A673 (cell line): ENCODE data around the gene USP3. TPM values are rescaled to one million over a fixed set of nuclear protein-coding genes. Genes with fewer than 3 reads are reported as not detected.

Experiments
- BruUV-seq: library from RNA; stranded (reverse); fragments of 400-500 nt; replicated peaks from 2 replicates; lab custom pipeline; 2021; lab: Mats Ljungman, UMichigan
- CTCF ChIA-PET: fragments of 300-600 bp; sonication (Branson Sonifier 250); formaldehyde crosslinking; loops from one replicate; lab custom pipeline; 2022; ENCODE audit warnings: antibody characterized with exemption; lab: Charles Lee
- POLR2A ChIA-PET: fragments of 300-600 bp; sonication (Branson Sonifier 250); formaldehyde crosslinking; loops from one replicate; lab custom pipeline; 2022; ENCODE audit warnings: antibody characterized with exemption; ENCODE audit not compliant: low non-redundant PET; lab: Charles Lee
- DNase-seq: peaks from one replicate; pipeline ENCODE4 v3.0.0-alpha.2; 2015; ENCODE audit warnings: low spot score
- H3K27ac ChIP-seq: fragments of 200-600 bp; sonication (generic); 2 replicates; pipeline ENCODE4 v1.5.1; 2016; ENCODE audit warnings: mixed run types, low read depth, mild to moderate bottlenecking, mixed read lengths, antibody characterized with exemption, low read length; ENCODE audit not compliant: poor library complexity, severe bottlenecking
- H3K27me3 ChIP-seq: fragments of 200-600 bp; sonication (generic); replicated peaks from 2 replicates; pipeline ENCODE4 v1.6.1; 2017; ENCODE audit warnings: mixed run types, low read depth, mild to moderate bottlenecking, mixed read lengths, antibody characterized with exemption, low read length; ENCODE audit not compliant: insufficient read depth, poor library complexity
- H3K36me3 ChIP-seq: fragments of 200-600 bp; sonication (generic); 2 replicates; pipeline ENCODE4 v1.6.1; 2016; ENCODE audit warnings: mixed run types, mild to moderate bottlenecking, mixed read lengths, antibody characterized with exemption, low read length; ENCODE audit not compliant: insufficient read depth, poor library complexity, severe bottlenecking
- H3K4me1 ChIP-seq: fragments of 200-600 bp; sonication (generic); 2 replicates; pipeline ENCODE4 v1.6.1; 2017; ENCODE audit warnings: mixed run types, mild to moderate bottlenecking, mixed read lengths, antibody characterized with exemption, low read length; ENCODE audit not compliant: insufficient read depth, poor library complexity, severe bottlenecking
- H3K4me3 ChIP-seq: fragments of 200-600 bp; sonication (generic); 2 replicates; pipeline ENCODE4 v1.5.1; 2016; ENCODE audit warnings: low read depth, mixed run types, mild to moderate bottlenecking, mixed read lengths, low read length; ENCODE audit not compliant: poor library complexity, severe bottlenecking
- H3K9me3 ChIP-seq: fragments of 200-600 bp; sonication (generic); 2 replicates; pipeline ENCODE4 v1.6.1; 2016; ENCODE audit warnings: mixed run types, low read depth, mild to moderate bottlenecking, mixed read lengths, antibody characterized with exemption, low read length; ENCODE audit not compliant: poor library complexity, severe bottlenecking
- CTCF ChIP-seq: fragments of 300-800, 200-600 bp; sonication (generic); conservative IDR thresholded peaks from 2 replicates; pipeline ENCODE4 v1.5.1; 2017; ENCODE audit warnings: low read depth, mild to moderate bottlenecking, antibody characterized with exemption, low read length, moderate library complexity, mixed read lengths
- EZH2 ChIP-seq: fragments of 200-600 bp; sonication (generic); IDR thresholded peaks from 2 replicates; pipeline ENCODE4 v1.6.1; 2017; ENCODE audit warnings: borderline replicate concordance, low read depth, mild to moderate bottlenecking, mixed read lengths, antibody characterized with exemption, low read length; ENCODE audit not compliant: poor library complexity, severe bottlenecking
- intact Hi-C: fragments of 100-400 bp; cut with micrococcal nuclease; formaldehyde crosslinking; loops from one replicate; pipeline ENCODE4 v1.10.0; 2022; ENCODE audit not compliant: unreplicated experiment
- total RNA-seq: library from RNA; stranded (reverse); gene quantifications from 2 replicates; pipeline ENCODE4 v1.2.3, GENCODE V29; 2021

The USP3 gene
- total RNA-seq, 1 experiment from 2014 or later = 65.3 TPM

- no peaks in the 10 kb centered on the region for H3K27me3 ChIP-seq
- intact Hi-C loops = no loop called here
- H3K27ac ChIP-seq = no peak overlapping the region
- peaks cover 26% of the 10 kb centered on the region for H3K4me1 ChIP-seq
- no TSS peak for BruUV-seq
- DNase-seq = no peak
- TF ChIP-seq EZH2 (no peak), CTCF (no peak)
- no peaks in the 10 kb centered on the region for H3K9me3 ChIP-seq
- H3K36me3 ChIP-seq = no peaks in the 10 kb centered on the region
- POLR2A ChIA-PET = interaction anchor here (0.7 kb wide), 1 partner anchor 1107 kb away, joined by 7 read pairs; no protein-coding TSS in a partner anchor
- no peak overlapping the region for H3K4me3 ChIP-seq
- CTCF ChIA-PET = no interaction called here
These were observed 41.1 kb downstream of the USP3 start for GRCh38 chr15:63545520-63545919.

- CTCF ChIA-PET = no interaction called here
- Histone ChIP-seq H3K9me3 (no peaks in the 10 kb centered on the region), H3K4me1 (peaks cover 28% of the 10 kb centered on the region), H3K4me3 (no peak overlapping the region), H3K27me3 (no peaks in the 10 kb centered on the region), H3K36me3 (no peaks in the 10 kb centered on the region), H3K27ac (no peak overlapping the region)
- TF ChIP-seq EZH2 (no peak), CTCF (no peak)
- POLR2A ChIA-PET = no interaction called here
- no TSS peak for BruUV-seq
- intact Hi-C loops = no loop called here
- DNase-seq = no peak
These were observed 47.0 kb downstream of the USP3 start for GRCh38 chr15:63551400-63551799.

DNA sequence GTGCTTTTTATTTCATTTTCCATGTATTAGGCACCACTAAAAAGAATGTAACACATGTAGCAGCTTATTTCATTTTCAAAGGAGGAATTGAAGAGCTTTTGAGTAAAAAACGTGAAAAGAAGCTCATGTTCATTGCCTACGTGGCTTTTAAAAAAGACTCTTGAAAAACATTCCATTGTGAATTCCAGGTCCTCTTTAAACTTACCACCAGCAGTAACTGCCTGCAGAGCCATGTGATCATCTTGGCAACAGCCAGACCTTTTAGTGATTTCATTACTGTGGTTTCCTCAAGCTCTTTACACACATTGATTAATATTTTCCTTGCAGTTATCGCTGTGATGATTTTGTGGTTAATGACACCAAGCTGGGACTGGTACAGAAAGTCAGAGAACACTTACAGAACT lies 49.0 kb downstream of the USP3 start:
- intact Hi-C loops = no loop called here
- H3K36me3 ChIP-seq = peaks cover 12% of the 10 kb centered on the region
- DNase-seq = peak; percentile 56
- peak overlapping the region; percentile 22 for H3K4me3 ChIP-seq
- TF ChIP-seq EZH2 = no peak
- no peak for TF ChIP-seq CTCF
- H3K9me3 ChIP-seq = no peaks in the 10 kb centered on the region
- H3K27ac ChIP-seq = peak overlapping the region; percentile 53
- ChIA-PET CTCF (no interaction called here), POLR2A (no interaction called here)
- H3K27me3 ChIP-seq = no peaks in the 10 kb centered on the region
- H3K4me1 ChIP-seq = peaks cover 28% of the 10 kb centered on the region
- no TSS peak for BruUV-seq
